ENCODE measurements around the gene METTL23. TPM values are rescaled to one million over a fixed set of nuclear protein-coding genes. Genes with fewer than 3 reads are reported as not detected.
"Not testable (repeated sequence)": the region's sequence is repeated elsewhere in the genome, so short reads cannot be mapped to it uniquely, and the experiment has no call there.

METTL23 gene
- total RNA-seq, 1 experiment from 2014 or later, result 60.8 TPM

- DNase-seq (ENCODE audit: low read depth), result no peak
Measured at GRCh38 chr17:76734080-76734840, 7.6 kb downstream of the METTL23 start.

- DNase-seq (ENCODE audit: low read depth), result peak; percentile 44
Measured at GRCh38 chr17:76735006-76735405, 8.4 kb downstream of the METTL23 start.

- DNase-seq (ENCODE audit: low read depth), result no peak
Measured at GRCh38 chr17:76735586-76736348, 9.1 kb downstream of the METTL23 start.

DNA sequence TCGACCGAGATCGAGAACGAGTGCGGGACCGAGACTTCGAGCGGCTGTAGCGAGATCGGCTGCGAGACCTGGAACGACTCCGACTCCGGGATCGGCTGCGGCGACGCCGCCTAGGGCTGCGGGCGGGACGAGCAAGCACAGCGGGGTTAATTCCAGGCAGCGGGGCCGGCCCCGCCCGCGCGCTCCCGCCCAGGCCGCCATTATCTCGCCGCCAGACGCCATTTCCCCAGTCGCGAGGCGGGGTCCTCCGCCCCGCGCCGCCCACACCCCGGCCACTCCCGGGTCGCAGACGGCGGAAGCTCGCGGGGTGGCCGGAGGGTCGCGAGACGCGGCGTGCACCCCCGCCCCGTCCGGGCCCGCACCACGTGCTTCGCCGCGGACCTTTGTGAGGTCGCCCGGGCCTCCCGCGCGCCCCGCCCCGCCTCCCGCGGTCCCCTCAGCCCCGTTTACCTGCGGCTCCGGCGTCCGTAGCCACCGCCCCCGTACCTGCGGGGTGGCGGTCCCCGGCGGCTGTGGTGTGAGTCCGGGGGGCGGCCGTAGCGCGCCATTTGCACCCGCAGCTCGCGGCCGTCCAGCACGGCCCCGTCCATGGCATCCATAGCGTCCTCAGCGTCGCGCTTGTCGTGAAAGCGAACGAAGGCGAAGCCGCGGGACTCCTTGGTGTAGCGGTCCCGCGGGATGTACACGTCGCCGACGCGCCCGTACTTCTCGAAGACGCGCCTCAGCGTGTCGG, 9.9 kb downstream of the METTL23 start:
- peak; percentile 47 for DNase-seq (ENCODE audit: low read depth)

DNA sequence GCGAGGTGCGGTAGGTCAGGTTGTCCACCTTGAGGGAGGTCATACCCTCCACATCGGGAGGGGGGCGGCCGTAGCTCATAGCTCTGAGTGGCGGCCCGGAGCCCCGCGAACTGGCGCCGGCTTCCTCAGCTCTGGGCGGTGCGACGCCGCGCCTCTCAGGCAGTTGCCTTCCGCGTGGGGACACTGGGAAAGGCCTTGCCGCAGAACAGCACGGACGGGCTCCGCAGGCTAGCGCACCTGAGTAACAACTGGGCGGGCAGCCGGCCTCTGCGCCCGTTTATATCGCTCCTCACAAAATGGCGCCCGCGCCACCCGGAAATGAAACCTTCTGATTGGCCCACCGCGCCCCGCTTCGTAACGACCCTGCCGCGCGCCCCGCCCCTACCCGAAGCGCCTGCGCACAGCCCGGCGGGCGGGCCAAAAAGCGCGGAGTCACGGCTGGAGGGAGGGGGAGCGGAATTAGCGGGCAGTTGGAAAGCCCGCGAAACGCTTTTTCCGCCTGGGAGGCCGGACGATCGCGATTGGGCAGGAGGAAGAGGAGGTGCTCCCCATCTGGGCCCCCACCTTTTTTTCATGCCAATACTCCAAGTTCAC, 10.5 kb downstream of the METTL23 start, which contains the start of gene SRSF2:
Gene SRSF2 (minus strand): TSS at position 250 of the 594 bp plus-strand sequence. CDS start 171 bp downstream, at position 79.
- DNase-seq (ENCODE audit: low read depth), result peak; percentile 98

GRCh38 chr17:76737676-76738467, 11.2 kb downstream of the METTL23 start, which contains the start of gene MFSD11:
Gene MFSD11, plus strand, starts transcription at chr17:76738119. Its CDS starts 234 bp downstream, at chr17:76738353.
- peak; percentile 88 for DNase-seq (ENCODE audit: low read depth)

- DNase-seq (ENCODE audit: low read depth), result no peak
Measured at GRCh38 chr17:76738468-76738850, 11.8 kb downstream of the METTL23 start.

DNA sequence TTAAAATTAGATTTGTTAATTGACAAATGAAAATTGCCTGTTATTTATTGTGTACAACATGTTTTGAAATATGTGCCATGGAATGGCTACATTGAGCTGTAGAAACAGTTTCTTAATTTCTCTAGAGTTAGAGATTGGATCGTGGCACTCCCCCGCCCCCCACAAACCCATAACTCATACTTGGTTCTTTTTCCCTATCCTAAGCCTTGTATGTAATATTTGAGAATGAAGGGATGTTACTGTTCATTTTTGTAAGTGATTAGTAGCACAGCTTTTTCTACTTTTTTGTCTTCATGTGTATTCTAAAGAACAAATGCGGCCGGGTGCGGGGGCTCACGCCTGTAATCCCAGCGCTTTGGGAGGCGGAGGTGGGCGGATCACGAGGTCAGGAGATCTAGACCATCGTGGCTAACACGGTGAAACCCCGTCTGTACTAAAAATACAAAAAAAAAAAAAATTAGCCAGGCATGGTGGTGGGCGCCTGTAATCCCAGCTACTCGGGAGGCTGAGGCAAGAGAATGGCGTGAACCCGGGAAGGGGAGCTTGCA, 13.0 kb downstream of the METTL23 start:
- not testable (repeated sequence) for DNase-seq (ENCODE audit: low read depth)

- no peak for DNase-seq (ENCODE audit: low read depth)
Measured at GRCh38 chr17:76740329-76741118, 13.9 kb downstream of the METTL23 start.

DNA sequence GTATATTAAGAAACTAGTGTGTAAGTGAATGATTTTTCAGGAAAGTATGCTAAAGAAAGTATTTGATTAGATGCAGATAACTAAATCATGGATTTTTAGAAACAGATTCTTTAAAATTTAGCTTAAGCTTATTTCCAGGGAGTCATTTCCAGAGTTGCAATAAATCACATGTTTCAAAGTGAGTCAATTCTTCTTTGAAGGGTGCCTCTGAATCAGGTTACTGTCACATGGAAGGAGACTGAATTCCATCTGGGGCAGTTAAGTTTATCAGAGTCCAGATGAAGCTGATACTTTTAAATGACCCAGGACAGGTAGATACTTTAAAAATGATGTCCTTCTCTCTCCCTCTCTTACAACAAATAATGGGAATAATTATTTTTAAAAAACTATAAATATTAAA, 16.3 kb downstream of the METTL23 start:
- peak; percentile 27 for DNase-seq (ENCODE audit: low read depth)

- DNase-seq (ENCODE audit: low read depth), result no peak
Measured at GRCh38 chr17:76744747-76745146, 18.1 kb downstream of the METTL23 start.

- peak; percentile 23 for DNase-seq (ENCODE audit: low read depth)
Measured at GRCh38 chr17:76745785-76746184, 19.1 kb downstream of the METTL23 start.

- DNase-seq (ENCODE audit: low read depth), result no peak
Measured at GRCh38 chr17:76747716-76748363, 21.2 kb downstream of the METTL23 start.

DNA sequence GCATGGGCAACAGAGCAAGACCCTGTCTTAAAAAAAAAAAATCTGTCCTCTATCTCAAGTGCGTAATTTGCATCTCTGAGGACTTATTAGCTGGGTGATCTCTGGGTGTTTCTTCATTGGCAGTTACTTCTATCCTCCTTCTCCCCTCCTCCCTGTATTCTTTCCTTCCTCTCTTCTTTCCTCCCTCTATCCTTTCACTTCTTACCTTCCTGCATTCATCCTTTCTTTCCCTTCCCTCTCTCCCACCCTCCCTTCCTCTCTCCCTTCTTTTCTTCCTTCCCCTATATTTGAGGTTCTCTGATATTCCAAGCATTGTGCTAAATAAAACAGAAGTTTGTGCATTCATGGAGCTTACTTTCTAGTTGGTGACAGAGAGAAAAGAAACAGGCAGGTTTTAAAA, 22.0 kb downstream of the METTL23 start:
- DNase-seq (ENCODE audit: low read depth), result no peak

- no peak for DNase-seq (ENCODE audit: low read depth)
Measured at GRCh38 chr17:76751416-76751993, 24.9 kb downstream of the METTL23 start.

DNA sequence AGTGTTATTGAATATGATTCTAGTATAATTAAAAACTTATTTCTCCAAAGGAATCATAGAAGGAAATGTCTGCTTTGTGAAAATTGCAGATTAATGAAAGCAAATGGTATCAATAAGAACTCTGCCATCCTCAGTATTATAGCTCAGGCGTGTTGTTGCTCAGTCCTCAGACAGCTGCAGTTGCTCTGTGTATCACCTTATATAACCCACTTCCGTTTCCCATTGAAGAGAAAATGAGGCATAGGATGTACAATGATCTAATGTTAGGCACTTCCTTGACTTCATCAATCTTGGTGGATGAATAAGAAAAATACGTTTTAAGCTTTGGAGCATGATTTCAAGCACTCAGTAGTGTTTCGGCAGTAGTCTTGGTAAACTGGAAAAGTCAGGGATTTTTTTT, 25.4 kb downstream of the METTL23 start:
- no peak for DNase-seq (ENCODE audit: low read depth)

- no peak for DNase-seq (ENCODE audit: low read depth)
Measured at GRCh38 chr17:76753061-76753961, 26.7 kb downstream of the METTL23 start.

DNA sequence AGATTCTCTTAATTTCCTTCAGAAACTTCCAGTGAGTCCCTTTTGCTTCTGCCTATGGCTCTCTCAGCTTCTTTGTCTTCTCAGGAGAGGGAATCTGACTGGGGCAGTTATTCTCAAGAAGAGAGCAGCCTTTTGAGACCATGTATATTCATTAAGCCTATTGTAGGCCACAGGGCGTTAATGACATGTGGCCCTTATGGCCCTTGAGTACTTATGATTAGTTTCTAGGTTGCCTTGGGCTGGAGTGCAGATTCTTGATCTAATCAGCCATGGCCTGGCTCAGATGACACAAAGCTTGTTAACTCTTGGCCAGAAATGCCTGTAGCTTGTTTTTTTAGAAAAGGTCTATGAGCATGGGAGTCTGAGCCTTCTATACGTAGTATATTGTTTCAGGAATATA, 28.6 kb downstream of the METTL23 start:
- no peak for DNase-seq (ENCODE audit: low read depth)
